Esophagus muscularis mucosa (tissue), 4 donors: ENCODE data around the gene CA12.

ENCODE experiments used
- CTCF ChIP-seq, 3 experiments: fragments of 200-600 bp in 2 of 3; fragments of 450-650 bp in 1 of 3; sonication (generic) in 2 of 3; IDR thresholded peaks; one replicate each; pipeline ENCODE4 v1.5.1; 2017 to 2019; ENCODE audit warnings: antibody characterized with exemption in 3 of 3, mild to moderate bottlenecking in 2 of 3, moderate library complexity in 1 of 3
- EP300 ChIP-seq: sonication (generic); formaldehyde crosslinking; IDR thresholded peaks from one replicate; pipeline ENCODE4 v1.6.1; 2017; ENCODE audit warnings: antibody characterized with exemption
- POLR2A ChIP-seq: fragments of 450-650 bp; IDR thresholded peaks from one replicate; pipeline ENCODE4 v1.6.1; 2017; ENCODE audit warnings: antibody characterized with exemption, moderate library complexity, mild to moderate bottlenecking, low read depth
- POLR2AphosphoS5 ChIP-seq, 2 donors: sonication (generic); formaldehyde crosslinking; IDR thresholded peaks; one replicate each; pipeline ENCODE4 v1.6.1; 2017; ENCODE audit warnings: antibody characterized with exemption in 2 of 2

- TF ChIP-seq POLR2AphosphoS5 (IDR thresholded peaks at IDR 0.05) (no peak), CTCF (IDR thresholded peaks at IDR 0.05) (no peak), POLR2A (no peak), EP300 (no peak)
These were observed 80.6 kb downstream of the CA12 start for GRCh38 chr15:63301088-63301487.
